Measurements from ENCODE around the gene EIF2AK3.
"Not testable (repeated sequence)": the region's sequence is repeated elsewhere in the genome, so short reads cannot be mapped to it uniquely, and the experiment has no call there.

The EIF2AK3 gene

GRCh38 chr2:88596141-88596830 lies 31.0 kb downstream of the EIF2AK3 start:
- DNase-seq (ENCODE audit: low spot score): no peak

GRCh38 chr2:88591698-88592097 lies 35.6 kb downstream of the EIF2AK3 start:
- no peak for DNase-seq (ENCODE audit: low spot score)

DNA sequence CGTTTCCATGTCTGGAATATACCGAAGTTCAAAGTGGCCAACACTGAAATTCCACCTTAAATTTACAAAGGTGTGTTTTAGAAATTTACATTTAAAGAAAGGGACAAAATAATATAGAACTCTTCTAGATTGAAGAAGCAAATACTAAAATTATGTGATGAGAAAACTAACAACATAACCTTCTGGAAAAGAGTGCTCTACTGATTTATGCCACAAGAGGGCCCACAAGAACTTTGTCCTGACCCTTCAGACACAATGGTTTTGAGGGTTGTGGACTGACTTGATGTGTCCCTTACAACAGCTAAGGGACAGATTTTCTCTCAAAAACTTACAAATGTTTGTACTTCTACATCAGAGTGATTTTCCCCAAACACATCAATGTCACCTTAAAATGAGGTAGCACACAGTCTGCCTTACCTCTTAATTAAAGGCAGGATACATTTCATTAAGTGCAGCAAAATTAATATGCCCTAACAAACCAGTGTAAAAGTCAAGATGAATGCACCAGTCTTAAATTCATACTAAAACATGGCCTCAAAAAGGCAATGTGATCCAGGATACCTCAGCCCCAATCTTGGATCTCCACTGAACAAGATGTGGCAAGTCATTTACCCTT lies 36.2 kb downstream of the EIF2AK3 start:
- DNase-seq (ENCODE audit: low spot score): peak; percentile 68

DNA sequence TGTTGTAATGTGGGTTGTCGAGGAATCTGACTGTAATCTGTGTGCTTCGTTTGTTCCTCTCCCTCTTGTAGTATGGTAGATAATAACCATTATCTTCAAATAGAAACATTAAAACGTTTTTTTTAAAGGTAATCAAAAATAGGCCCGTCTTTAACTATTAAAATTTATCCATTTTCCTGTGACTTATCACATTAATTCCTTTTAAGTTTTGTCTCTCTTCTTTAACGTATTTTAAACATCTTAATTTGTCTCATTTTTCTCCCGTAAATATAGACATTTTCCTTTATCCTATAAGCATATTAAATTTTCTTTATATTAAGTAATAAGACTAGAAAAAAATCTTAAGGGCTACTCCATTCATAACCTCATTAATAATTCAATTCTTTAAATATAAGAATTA lies 41.3 kb downstream of the EIF2AK3 start:
- no peak for DNase-seq (ENCODE audit: low spot score)

DNA sequence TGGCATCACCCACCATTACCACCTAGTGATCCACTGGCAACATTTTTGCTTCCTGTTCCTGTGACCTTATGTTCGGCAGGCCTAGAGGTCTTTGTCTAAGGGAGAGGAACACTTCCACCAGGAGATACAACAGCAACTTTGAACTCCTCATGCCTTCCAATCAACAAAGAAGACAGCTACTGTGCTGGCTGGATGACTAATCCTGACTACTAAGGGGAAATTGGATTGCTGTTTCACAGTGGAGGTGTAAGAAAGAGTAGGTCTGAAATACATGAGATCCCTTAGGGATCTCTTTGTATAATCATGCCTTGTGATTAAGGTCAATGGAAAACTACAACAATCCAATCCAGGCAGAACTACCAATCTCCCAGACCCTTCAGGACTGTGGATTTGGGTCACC lies 45.2 kb downstream of the EIF2AK3 start:
- no peak for DNase-seq (ENCODE audit: low spot score)

DNA sequence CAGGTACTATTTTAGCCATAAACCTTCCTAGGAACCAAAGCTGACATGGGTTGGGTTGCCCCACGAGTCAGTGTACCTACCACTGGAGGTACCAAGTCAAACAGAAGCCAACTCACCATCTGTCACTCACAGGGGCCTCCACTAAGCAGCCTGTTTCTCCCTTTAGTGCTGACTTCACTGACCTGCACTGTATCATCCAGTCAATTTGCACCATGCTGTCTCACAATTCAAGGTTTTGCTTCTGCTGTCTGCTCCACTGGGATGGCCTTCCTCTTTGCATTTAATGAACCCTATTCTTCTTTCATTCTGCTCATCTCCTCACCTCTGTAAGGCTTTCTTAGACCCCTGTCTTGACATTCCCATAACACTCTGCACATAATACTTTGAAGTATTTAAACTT lies 47.2 kb downstream of the EIF2AK3 start:
- no peak for DNase-seq (ENCODE audit: low spot score)

DNA sequence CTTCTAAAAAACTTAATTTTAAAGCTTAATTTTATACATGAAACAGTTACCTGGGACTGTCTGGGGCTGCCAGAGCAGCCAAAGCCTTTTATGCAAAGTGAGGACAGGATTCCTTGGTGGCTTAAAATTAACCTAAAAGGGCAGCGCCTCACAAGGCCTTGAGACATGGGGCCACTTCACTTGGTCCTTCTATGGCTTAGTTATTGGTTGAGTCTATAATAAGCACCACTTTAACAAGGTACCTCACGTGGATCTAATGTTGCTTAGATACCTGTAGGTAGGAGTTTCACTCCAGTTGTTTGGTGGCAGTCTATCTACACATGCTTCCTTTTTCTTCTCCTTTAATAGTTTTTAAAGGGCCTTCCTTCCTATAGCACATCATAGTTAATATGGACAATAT lies 51.6 kb downstream of the EIF2AK3 start:
- DNase-seq (ENCODE audit: low spot score): no peak

DNA sequence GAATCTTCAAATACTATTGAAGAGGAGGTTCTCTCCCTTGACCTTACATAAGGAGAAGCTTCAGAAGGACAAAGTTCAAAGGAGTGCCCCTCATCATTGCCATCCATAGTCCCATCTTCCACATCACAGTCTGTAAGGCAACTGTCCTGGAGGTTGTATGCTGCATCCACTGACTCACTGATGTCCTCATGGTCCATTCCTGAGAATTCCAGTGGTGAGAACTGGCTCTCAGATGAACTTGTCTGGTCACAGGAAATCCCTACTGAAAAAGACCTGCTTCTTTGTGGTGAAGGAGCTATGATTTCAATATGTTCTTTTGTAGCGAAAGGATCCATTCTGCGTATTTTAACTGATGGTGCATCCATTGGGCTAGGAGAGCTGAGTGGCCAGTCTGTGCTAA lies 52.2 kb downstream of the EIF2AK3 start:
- DNase-seq (ENCODE audit: low spot score): no peak

- DNase-seq (ENCODE audit: low spot score): no peak
Measured at GRCh38 chr2:88574445-88574844, 52.8 kb downstream of the EIF2AK3 start.

GRCh38 chr2:88568179-88568578 lies 59.1 kb downstream of the EIF2AK3 start:
- no peak for DNase-seq (ENCODE audit: low spot score)

- no peak for DNase-seq (ENCODE audit: low spot score)
Measured at GRCh38 chr2:88564402-88564801, 62.9 kb downstream of the EIF2AK3 start.

- no peak for DNase-seq (ENCODE audit: low spot score)
Measured at GRCh38 chr2:88563129-88563528, 64.1 kb downstream of the EIF2AK3 start.

DNA sequence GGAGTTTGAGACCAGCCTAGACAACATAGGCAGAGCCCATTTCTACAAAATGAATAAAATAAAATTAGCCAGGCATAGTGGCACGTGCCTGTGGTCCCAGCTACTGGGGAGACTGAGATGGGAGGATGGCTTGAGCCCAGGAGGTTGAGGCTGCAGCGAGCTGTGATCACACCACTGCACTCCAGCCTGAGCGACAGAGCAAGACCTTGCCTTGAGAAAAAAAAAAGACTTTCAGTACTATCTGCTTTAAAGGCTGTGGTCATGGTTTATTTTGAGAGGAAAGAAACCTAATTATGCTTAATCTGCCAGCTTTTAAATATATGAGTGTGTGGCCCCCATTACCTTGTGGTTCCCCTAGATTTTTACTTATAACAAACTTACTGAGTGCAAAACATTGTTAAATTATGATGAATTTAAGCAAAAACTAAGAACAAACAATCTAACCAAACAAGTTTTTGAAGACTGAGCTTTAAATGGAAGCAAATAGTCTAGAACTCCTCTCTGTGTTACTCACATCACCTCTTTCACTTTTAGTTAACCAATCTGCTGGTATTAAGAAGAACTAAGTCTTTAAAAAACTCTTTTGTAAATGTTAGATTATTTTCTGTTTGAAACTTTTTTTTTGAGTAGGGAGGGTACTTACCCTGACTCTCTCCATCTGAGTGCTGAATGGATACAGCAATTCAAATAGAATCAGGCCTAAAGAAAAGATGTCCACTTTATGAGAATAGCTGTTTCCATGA lies 65.4 kb downstream of the EIF2AK3 start:
- no peak for DNase-seq (ENCODE audit: low spot score)

DNA sequence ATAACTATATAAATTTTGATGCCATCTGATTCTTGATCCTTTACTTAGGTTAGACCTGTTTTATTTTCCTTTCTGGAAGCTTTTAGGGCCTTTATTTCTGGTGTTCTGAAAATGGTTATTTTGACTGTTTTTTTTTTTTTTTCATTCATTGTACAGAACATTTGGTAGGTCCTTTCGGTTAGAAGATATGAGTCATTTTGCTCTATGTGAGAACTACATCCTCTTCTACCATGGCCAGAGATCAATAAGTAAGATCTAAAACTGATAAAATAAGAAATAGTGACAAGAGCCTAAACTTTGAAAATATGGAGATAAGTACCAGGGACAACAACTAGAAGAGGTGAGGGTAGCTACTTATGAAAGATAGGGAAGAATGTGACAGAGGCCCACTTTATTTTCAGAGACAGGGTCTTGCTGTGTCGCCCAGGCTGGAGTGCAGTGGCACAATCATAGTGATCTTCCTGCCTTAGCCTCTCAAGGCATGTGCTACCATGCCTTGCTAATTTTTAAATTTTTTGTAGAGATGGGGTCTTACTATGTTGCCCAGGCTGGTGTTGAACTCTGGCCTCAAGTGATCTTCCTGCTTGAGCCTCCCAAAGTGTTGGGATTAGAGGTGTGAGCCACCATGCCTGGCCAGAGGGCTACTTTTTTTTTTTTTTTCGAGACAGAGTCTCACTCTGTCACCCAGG lies 66.5 kb downstream of the EIF2AK3 start:
- DNase-seq (ENCODE audit: low spot score): no peak

GRCh38 chr2:88557290-88557689 lies 70.0 kb downstream of the EIF2AK3 start:
- DNase-seq (ENCODE audit: low spot score): no peak

DNA sequence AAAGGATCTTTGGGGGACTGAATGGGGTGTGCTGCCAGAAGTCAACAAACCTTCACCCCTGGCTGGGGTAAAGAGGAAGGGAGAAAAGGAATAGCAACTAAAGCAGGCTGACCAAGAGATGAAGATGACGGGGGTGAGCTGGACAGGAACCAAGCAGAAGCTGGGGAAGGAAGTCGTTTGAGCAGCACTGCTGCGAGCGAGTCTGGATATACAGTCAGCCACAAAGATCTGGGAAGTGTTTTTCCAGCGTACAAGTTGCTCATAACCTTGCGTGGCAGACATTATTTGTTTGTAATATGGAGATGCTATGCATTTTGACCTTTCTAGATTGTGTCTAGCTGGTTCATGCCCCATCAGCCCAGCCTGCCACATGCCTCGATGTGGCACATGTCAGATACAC lies 71.2 kb downstream of the EIF2AK3 start:
- no peak for DNase-seq (ENCODE audit: low spot score)

GRCh38 chr2:88554189-88554588 lies 73.1 kb downstream of the EIF2AK3 start:
- DNase-seq (ENCODE audit: low spot score): peak; percentile 24

GRCh38 chr2:88549616-88550292 lies 77.5 kb downstream of the EIF2AK3 start:
- DNase-seq (ENCODE audit: low spot score): no peak

- not testable (repeated sequence) for DNase-seq (ENCODE audit: low spot score)
Measured at GRCh38 chr2:88546291-88546690, 81.0 kb downstream of the EIF2AK3 start.

- peak; percentile 77 for DNase-seq (ENCODE audit: low spot score)
Measured at GRCh38 chr2:88545118-88545517, 82.1 kb downstream of the EIF2AK3 start.

- no peak for DNase-seq (ENCODE audit: low spot score)
Measured at GRCh38 chr2:88543541-88544057, 83.7 kb downstream of the EIF2AK3 start.

DNA sequence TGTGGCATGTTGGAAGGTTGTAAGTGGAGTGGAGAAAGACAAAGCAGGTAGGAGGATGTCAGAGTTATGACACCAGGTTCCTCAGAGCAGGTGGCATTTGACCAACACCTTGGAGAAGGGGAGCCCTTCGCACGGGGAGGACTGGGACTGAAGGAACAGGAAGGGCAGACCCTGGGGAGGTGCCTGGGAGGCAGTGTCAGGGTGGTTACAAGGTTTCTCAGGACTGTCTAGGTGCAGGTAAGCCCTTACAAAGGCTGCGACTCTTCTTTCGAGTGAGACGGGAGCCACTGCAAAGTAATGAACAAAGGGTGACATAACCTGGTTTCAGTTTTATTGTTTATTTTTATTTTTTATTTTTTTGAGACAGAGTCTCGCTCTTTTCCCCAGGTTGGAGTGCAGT lies 84.6 kb downstream of the EIF2AK3 start:
- DNase-seq (ENCODE audit: low spot score): no peak

Measured in SW480 (cell line).